ENCODE data around the gene ZNF605.
"Not testable (repeated sequence)": the region's sequence is repeated elsewhere in the genome, so short reads cannot be mapped to it uniquely, and the experiment has no call there.

Gene ZNF605

DNA sequence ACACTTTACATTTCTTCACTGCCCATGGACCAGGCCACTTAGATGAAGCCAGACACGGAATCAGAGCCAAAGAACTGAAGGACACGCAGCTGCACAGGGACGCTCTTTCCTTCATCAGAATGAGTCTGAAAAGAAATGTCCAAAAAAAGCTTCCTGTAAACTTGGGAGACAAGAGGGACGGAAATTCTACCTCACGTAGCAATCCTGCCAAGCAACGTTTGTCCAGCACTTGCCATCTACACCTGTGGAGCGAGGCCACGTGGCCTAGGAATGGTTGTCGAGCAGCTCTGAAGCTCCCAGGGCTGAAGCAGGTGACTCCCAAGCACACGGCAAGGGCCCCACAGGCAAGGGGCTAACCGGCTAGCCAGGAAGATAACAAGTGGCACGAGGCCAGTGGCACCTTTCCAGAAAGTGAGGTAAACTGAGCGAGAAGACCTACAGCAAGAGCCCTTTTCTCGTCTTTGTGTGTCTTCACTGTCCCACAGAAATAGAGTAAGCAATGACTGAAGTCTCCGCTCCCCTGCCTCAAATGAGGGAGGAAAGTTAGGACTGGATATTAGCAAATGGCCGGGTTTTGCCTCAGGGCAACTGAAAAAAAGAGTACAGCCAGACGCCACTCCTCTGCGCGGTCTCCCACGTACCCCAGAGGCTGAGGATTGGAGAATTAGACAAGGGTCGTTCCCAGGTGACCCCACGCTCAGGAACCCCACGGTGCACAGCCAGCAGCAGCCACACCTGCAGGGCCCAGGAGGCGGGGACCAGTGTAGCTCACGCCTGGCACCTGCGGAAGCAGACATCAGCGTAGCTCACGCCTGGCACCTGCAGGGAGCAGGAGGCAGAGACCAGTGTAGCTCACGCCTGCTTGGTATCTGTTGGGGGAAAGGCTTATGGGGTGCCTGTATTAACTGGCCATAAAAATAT is 7.7 kb downstream of the ZNF605 start:
- DNase-seq, result no peak

DNA sequence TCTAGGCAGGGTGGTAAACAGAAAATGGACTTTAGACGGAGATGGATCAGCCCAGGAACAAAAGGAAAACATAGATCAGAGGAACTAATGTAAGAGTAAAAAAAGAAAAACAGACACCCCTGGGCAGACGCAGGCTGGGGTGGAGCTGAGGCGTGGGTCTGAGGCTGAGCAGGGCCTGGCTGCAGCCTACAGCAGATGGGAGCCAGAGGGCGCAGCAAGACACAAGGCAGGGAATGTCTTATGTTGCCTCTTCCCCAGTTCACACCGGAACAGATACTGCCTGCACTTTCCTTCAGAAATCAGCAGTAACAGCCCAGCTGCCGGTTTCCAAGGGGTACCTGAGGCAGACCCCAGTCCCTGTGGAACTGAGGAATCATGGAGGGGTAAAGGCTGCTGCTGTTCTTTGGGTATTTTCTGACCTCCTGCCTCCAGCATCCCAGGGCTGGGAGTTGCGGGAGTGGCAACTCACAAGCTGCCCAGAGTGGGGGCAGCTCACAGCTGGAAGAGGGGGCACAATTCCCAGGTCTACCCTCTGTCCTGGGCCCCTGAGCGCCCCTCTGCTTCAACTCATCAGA is 9.8 kb downstream of the ZNF605 start:
- DNase-seq, result no peak

- no peak for DNase-seq
Observed at GRCh38 chr12:132945806-132946205, 10.3 kb downstream of the ZNF605 start.

- DNase-seq, result no peak
Observed at GRCh38 chr12:132942611-132943010, 13.5 kb downstream of the ZNF605 start.

GRCh38 chr12:132941336-132941954 is 14.7 kb downstream of the ZNF605 start:
- DNase-seq, result no peak

DNA sequence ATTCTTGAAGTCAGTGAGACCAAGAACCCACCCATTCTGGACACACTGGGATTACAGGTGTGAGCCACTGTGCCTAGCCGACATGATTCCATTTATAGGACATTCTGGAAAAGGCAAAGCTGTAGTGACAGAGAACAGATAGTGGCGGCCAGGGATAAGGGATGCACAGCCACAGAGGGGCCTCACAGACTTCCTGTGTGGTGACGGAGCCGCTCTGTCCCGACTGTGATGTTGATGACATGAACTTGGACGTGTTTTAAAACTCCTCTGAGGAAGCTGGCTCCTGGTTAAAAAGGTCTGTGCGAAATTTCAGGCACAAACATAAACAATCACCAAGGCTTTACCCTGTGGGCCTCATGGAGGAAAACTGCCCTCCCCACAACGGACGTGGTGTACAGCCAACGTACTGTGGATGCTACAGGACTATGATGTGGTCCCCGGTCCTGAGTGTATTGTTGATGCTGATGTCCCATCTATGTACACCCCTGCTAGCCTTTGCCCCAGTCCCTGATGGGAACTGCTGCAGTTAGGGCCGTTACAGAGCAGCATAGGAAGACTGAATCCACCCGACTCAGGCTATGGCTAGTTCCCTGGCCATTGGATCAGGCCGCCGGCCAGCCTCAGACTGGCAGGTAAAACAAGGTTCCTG is 15.9 kb downstream of the ZNF605 start:
- DNase-seq, result no peak

GRCh38 chr12:132938807-132939206 is 17.3 kb downstream of the ZNF605 start:
- DNase-seq, result not testable (repeated sequence)

GRCh38 chr12:132937476-132937875 is 18.6 kb downstream of the ZNF605 start:
- no peak for DNase-seq

- not testable (repeated sequence) for DNase-seq
Observed at GRCh38 chr12:132936921-132937320, 19.2 kb downstream of the ZNF605 start.

DNA sequence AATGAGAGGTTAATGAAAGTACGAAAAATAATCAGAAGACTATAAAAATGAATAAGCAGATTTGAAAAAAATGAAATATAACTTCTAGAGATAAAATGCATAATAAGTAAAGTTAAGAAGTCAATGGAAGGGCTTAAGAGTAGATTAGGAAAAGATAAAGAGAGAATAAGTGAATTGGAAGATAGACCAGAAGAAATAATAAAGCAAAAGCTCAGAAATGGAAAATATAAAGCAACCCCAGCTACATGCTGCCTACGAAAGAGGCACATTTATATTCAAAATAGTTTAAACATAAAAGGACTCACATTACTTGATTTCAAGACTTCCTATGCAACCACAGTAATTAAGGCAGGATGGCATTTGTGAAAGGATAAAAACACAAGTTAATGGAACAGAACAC is 19.9 kb downstream of the ZNF605 start:
- no peak for DNase-seq

GRCh38 chr12:132926415-132926833 is 29.7 kb downstream of the ZNF605 start:
- DNase-seq, result no peak

DNA sequence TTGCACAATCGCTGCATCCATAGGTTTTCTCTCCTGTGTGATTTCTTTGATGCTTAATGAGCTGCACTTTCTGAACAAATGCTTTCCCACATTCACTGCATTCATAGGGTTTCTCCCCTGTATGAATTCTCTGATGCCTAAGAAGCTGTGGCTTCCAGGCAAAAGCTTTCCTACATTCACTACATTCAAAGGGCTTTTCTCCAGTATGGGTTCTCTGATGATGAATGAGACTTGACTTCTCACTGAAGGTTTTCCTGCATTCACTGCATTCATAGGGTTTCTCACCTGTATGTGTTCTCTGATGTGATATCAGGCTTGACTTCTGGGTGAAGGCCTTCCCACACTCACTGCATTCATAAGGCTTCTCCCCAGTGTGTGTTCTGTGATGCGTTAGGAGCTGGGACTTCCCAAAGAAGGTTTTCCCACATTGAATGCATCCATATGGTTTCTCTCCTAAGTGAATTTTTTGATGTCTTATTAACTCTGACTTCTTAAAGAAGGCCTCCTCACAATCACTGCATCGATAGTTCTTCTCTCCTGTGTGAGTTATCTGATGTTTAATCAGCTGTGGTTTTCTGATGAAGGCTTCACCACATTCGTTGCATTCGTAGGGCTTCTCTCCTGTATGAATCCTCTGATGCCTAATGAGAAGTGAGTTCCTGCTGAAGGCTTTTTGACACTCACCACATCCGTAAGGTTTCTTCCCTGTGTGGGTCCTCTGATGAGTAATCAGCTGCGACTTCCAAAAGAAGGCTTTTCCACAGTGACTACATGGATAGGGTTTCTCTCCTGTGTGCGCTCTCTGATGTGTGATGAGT is 30.3 kb downstream of the ZNF605 start:
- DNase-seq, result no peak

DNA sequence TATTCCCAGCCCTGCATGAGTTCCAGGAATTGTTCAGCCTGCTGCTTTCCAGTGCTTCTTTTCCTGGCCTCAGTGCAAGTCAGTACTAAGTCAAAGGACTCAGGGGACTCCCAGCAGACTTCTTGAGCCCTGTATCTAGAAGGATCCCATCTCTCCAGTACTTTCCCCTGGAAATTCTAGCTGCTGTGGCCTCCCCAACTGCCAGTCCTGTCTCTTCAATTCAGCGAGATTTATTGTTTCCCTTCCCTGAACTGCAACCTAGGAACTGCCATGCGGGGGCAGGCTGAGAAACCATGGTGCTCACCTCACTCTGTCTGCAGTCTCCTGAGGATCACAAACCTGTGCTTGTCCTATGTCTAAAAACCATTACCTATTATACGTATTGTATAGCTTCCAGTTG is 31.8 kb downstream of the ZNF605 start:
- no peak for DNase-seq

DNA sequence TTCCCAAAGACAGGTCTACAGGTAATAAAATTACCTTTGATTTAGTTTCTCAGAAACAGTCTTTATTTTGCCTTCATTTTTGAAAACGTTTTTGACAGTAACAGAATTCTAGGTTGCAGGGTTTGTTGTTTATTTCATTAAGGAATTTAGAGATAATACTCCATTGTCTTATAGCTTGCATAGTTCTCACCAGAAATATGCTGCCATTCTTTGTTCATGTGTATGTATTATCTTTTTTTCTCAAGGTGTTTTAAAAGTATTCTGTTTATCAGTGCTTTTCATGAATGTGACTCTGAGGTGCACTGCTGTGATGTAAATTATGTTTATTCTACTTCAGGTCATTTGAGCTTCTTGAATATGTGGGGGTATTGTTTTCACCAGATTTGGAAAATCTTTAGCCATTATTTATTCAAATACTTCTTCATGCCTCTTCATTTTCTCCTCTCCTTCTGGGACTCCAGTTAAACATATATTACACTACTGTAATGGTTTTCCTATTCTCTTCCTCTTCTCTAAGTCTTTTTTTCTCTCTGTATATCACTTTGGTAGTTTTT is 32.7 kb downstream of the ZNF605 start:
- no peak for DNase-seq

DNA sequence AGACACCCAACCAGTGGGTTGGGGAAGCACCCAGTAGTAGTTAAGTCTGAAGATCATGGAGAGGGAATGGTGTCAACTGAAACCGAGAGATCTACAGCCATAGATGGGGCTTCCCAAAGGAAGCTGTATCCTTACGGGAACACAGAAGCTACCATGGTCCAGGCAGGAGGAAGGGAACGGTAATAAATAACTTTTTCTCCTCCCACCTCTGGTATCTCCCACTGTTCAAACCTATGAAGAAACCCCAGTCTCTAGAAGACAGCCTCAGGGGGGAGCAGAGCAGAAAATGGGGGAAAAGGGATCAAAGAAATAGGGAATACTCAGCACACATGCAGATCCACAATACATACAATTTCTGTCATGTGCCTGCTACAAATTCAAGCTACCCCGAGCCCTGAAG is 33.4 kb downstream of the ZNF605 start:
- DNase-seq, result no peak

DNA sequence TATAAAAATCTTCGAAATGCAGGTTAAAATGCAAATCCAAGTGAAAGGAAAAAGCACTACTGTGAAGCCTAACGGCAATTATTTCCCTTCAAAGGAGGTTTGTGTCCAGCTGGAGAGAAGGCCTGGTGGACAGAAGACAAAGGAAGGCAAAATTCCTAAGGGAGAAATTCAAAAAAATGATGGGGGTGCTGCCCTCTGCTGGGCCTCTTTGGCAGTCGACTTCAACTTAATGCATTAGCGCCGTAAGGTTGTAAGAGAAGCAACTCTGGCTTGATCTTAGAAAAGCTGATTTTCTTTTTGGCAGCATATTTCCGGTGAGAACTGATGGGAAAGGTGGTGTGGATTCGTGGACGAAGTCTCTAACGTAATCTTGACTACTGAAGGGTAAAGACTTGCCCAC is 34.4 kb downstream of the ZNF605 start:
- DNase-seq, result no peak

DNA sequence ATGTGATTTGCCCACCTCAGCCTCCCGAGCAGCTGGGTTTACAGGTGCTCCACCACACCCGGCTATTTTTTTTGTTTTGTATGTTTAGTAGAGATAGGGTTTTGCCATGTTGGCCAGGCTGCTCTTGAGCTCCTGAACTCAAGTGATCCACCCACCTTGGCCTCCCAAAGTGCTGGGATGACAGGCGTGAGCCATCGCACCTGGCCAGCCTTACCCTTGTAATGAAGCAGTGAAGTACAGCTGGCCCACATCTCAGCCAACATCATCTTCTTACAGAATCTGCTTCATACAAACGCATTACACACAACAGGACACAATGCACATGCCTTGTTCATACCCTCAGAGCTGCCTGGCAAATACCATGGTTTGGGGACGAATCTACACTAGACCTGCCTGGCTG is 37.4 kb downstream of the ZNF605 start:
- no peak for DNase-seq

DNA sequence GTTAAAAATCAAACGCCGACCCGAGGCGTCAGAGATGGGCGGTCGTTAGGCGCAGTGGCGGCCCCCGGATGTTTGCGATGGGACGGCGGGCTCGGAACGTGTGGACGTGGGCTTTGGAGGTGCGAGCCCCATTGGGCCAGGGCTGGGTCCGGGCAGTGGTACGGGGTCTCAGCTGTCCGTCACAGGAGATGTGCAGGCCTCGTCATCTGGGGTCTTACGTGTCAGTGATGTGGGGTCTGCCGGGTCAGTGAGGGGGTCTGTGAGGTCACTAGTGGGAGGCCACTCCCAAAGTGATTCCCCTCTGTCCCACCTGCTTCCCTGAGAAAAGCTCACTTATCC is 47.1 kb downstream of the ZNF605 start:
- no peak for DNase-seq

DNA sequence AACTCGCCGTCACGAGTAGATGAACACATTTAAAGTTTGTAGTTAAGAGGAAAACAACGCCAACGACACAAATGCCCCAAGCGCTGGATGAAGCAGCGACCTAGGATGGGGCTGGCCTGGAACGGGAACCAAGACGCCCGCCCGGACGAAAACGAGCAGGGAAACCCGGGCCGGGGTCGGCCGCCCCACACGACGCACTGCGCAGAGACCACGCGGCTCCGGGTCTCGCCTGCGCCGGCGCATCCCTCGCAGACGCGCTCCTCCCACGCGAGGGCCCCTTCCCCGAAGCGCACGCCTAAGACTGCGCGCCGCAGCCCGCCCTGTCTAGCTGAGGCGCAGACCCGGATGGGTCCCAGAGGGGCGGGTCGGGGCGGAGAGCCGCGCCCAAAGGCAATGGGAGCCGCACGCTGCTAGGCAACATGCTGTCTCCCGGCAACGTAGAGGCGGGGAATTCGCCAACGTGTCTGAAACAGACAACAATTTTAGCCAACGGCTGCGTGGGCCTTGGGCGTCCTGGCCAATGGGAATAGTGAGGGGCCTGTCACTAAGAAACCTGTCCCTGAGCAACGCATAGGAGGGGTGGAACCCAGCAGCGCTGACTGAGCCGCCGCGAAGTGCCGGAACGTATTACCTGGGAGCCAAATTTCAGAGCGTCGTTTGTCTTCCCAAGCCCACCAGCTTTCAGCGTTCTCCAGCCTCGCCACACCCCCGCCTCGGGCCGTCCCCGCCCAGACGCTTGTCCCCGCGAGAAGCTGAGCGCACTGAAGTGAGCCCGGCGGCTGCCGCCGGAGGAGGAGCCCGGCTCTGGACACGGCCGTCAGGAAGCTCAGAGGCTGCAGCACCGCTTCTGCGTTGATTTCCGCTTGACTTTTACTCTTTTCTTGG is 47.7 kb downstream of the ZNF605 start:
- DNase-seq, result peak; percentile 97

- DNase-seq, result not testable (repeated sequence)
Observed at GRCh38 chr12:132907789-132908144, 48.3 kb downstream of the ZNF605 start.

- no peak for DNase-seq
Observed at GRCh38 chr12:132907216-132907615, 48.9 kb downstream of the ZNF605 start.

Measured in fibroblast of skin of back (primary cell).